MCF 10A (cell line): ENCODE data around the gene VCPKMT. TPM values are rescaled to one million over a fixed set of nuclear protein-coding genes. Genes with fewer than 3 reads are reported as not detected.
A peak's percentile ranks its signal among the peaks of the same experiment; 100 is the strongest.

Source experiments
- BruUV-seq: library from RNA; stranded (reverse); fragments of 400-500 nt; replicated peaks from 2 replicates; lab custom pipeline; 2021; lab: Mats Ljungman, UMichigan
- CTCF ChIA-PET: fragments of 300-600 bp; sonication (Branson Sonifier 250); formaldehyde crosslinking; extraction: SDS; loops from one replicate; lab custom pipeline; 2021; ENCODE audit warnings: antibody characterized with exemption, inconsistent platforms; lab: Yijun Ruan, JAX
- POLR2A ChIA-PET: fragments of 300-600, 350-650 bp; sonication (Branson Sonifier 250); formaldehyde crosslinking; extraction: SDS; loops from one replicate; lab custom pipeline; 2020; ENCODE audit warnings: antibody characterized with exemption, inconsistent platforms; lab: Yijun Ruan, JAX
- DNase-seq: peaks from one replicate; pipeline ENCODE4 v3.0.0-alpha.2; 2018; ENCODE audit not compliant: unreplicated experiment
- H3K27ac Mint-ChIP-seq: one replicate; pipeline ENCODE4 v1.8.0; 2022; ENCODE audit warnings: mild to moderate bottlenecking, low read depth, mixed read lengths; ENCODE audit not compliant: unreplicated experiment
- H3K27me3 Mint-ChIP-seq: one replicate; pipeline ENCODE4 v1.8.0; 2022; ENCODE audit warnings: mixed read lengths; ENCODE audit not compliant: insufficient read depth, unreplicated experiment
- H3K36me3 Mint-ChIP-seq: one replicate; pipeline ENCODE4 v1.8.0; 2022; ENCODE audit warnings: mild to moderate bottlenecking, moderate library complexity, mixed read lengths; ENCODE audit not compliant: insufficient read depth, unreplicated experiment
- H3K4me1 Mint-ChIP-seq: one replicate; pipeline ENCODE4 v1.8.0; 2022; ENCODE audit warnings: mixed read lengths; ENCODE audit not compliant: insufficient read depth, unreplicated experiment
- H3K4me3 Mint-ChIP-seq: one replicate; pipeline ENCODE4 v1.8.0; 2022; ENCODE audit warnings: mild to moderate bottlenecking, moderate library complexity, mixed read lengths; ENCODE audit not compliant: unreplicated experiment
- H3K9me3 Mint-ChIP-seq: one replicate; pipeline ENCODE4 v1.8.0; 2022; ENCODE audit warnings: mixed read lengths; ENCODE audit not compliant: unreplicated experiment
- CTCF ChIP-seq: fragments of 200-600 bp; IDR thresholded peaks from one replicate; pipeline ENCODE4 v1.8.0; 2022; ENCODE audit warnings: antibody characterized with exemption, mild to moderate bottlenecking; ENCODE audit not compliant: unreplicated experiment
- intact Hi-C: fragments of 100-400 bp; cut with micrococcal nuclease; formaldehyde crosslinking; loops from 2 replicates; pipeline ENCODE4 v1.14.1; 2022
- total RNA-seq: library from RNA; stranded (reverse); gene quantifications from 2 replicates; pipeline ENCODE4 v1.2.3, GENCODE V29; 2022

VCPKMT gene
- total RNA-seq, 1 experiment from 2014 or later: 7.2 TPM

- CTCF ChIA-PET: no interaction called here
- DNase-seq: no peak
- H3K27ac Mint-ChIP-seq: no peak overlapping the region
Observed at GRCh38 chr14:50121486-50121885, 5.1 kb upstream of the VCPKMT start.

GRCh38 chr14:50117456-50117855 is 1.1 kb upstream of the VCPKMT start:
- no TSS peak for BruUV-seq
- ChIA-PET POLR2A (interaction anchor here (0.6 to 4.2 kb wide), 18 partner anchors 10 to 483 kb away, joined by 3 to 47 read pairs (median 6); partner anchors contain the start of genes ARF6, NEMF and SOS2), CTCF (interaction anchor here (0.9 to 3.0 kb wide), 5 partner anchors 10 to 265 kb away, joined by 3 to 19 read pairs (median 3); partner anchors contain the start of gene NEMF)
- DNase-seq: no peak
- Mint-ChIP-seq H3K4me3 (no peak overlapping the region), H3K9me3 (no peaks in the 10 kb centered on the region), H3K4me1 (no peaks in the 10 kb centered on the region), H3K27ac (no peak overlapping the region), H3K36me3 (peaks cover 61% of the 10 kb centered on the region), H3K27me3 (no peaks in the 10 kb centered on the region)
- intact Hi-C loops: loop anchor here (2.0 kb wide), 2 partner anchors 113 to 143 kb away; partner anchors contain the start of gene SOS2
- no peak for TF ChIP-seq CTCF

More at GRCh38 chr14:50121486-50121885, 5.1 kb upstream of the VCPKMT start:
- H3K4me1 Mint-ChIP-seq: no peaks in the 10 kb centered on the region
- intact Hi-C loops: no loop called here
- no TSS peak for BruUV-seq
- H3K4me3 Mint-ChIP-seq: no peak overlapping the region
- POLR2A ChIA-PET: no interaction called here
- peaks cover 42% of the 10 kb centered on the region for H3K36me3 Mint-ChIP-seq
- no peaks in the 10 kb centered on the region for H3K9me3 Mint-ChIP-seq
- H3K27me3 Mint-ChIP-seq: no peaks in the 10 kb centered on the region
- TF ChIP-seq CTCF: no peak

- Mint-ChIP-seq H3K27ac (peak overlapping the region; percentile 99), H3K4me3 (peak overlapping the region; percentile 93), H3K27me3 (no peaks in the 10 kb centered on the region), H3K9me3 (no peaks in the 10 kb centered on the region), H3K4me1 (no peaks in the 10 kb centered on the region), H3K36me3 (peaks cover 66% of the 10 kb centered on the region)
- BruUV-seq: TSS peak; percentile 98
- POLR2A ChIA-PET: interaction anchor here (0.6 to 4.2 kb wide), 25 partner anchors 10 to 483 kb away, joined by 3 to 47 read pairs (median 5); partner anchors contain the start of genes ARF6, KLHDC2, MAP4K5 and NEMF
- TF ChIP-seq CTCF: no peak
- DNase-seq: no peak
- CTCF ChIA-PET: interaction anchor here (0.6 to 3.0 kb wide), 9 partner anchors 10 to 265 kb away, joined by 3 to 19 read pairs (median 3); partner anchors contain the start of gene NEMF
- intact Hi-C loops: loop anchor here (1.0 to 2.0 kb wide), 3 partner anchors 114 to 415 kb away; partner anchors contain the start of genes MAP4K5 and SOS2
Observed at GRCh38 chr14:50116966-50117365, 594 bp upstream of the VCPKMT start.

- Mint-ChIP-seq H3K36me3 (peaks cover 83% of the 10 kb centered on the region), H3K4me1 (no peaks in the 10 kb centered on the region), H3K9me3 (no peaks in the 10 kb centered on the region), H3K4me3 (peak overlapping the region; percentile 6), H3K27ac (no peak overlapping the region), H3K27me3 (no peaks in the 10 kb centered on the region)
- CTCF ChIA-PET: interaction anchor here (0.6 to 4.2 kb wide), 8 partner anchors 8 to 261 kb away, joined by 3 to 23 read pairs (median 6); partner anchors contain the start of gene NEMF
- no peak for TF ChIP-seq CTCF
- intact Hi-C loops: no loop called here
- POLR2A ChIA-PET: interaction anchor here (0.7 to 4.2 kb wide), 7 partner anchors 25 to 264 kb away, joined by 3 to 47 read pairs (median 4); partner anchors contain the start of gene NEMF
- DNase-seq: no peak
- no TSS peak for BruUV-seq
Observed at GRCh38 chr14:50113381-50114035, 2.9 kb downstream of the VCPKMT start.
